VCaP (cell line): ENCODE results near the gene CEACAM7.

Source experiments
- H3K27ac ChIP-seq: fragments of 450-650 bp; 2 replicates; pipeline ENCODE4 v1.5.1; 2017
- CTCF ChIP-seq: fragments of 450-650 bp; conservative IDR thresholded peaks from 2 replicates; pipeline ENCODE4 v1.5.1; 2017; ENCODE audit warnings: mild to moderate bottlenecking, moderate library complexity

The CEACAM7 gene

GRCh38 chr19:41626278-41626677, 61.8 kb downstream of the CEACAM7 start:
- no peak overlapping the region for H3K27ac ChIP-seq
- TF ChIP-seq CTCF = no peak

- no peak overlapping the region for H3K27ac ChIP-seq
- no peak for TF ChIP-seq CTCF
Measured at GRCh38 chr19:41624937-41625336, 63.1 kb downstream of the CEACAM7 start.

DNA sequence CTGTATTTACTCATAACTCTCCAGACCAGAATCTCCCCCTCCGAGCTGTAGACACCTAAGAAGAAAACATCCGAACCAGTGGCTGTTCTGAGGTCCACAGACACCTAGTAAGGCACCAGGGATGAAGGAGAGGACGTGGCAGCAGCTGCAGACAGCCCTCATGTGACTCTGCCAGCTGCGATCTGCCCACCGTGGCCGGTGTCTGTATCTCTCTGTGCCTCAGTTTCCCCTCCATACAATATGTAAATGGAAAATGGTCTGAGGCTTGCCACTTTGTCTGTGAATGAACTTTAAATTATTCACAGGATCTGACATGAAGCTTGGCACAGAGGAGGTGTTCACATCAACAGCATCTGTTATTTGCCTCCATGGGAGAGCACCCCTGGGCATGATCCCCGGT, 63.6 kb downstream of the CEACAM7 start:
- TF ChIP-seq CTCF = no peak
- H3K27ac ChIP-seq = no peak overlapping the region

DNA sequence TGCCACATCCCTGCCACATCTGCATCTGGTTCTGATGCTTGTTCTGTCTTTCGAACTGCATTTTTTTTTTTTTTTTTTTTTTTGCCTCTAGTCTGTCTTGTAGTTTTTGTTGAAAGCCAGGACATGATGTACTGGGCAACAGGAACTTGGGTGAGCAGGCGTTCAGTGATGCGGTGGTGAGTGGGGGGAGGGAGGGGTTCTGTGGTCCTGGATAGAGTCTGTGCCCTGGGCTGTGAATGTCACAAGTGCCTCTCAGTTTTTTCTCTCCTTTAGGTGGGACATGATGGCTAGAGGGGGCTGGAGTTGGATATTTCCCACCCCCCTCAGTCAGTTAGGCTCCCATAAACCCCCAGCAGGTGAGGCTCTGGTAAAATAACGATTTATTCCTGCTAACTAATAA, 64.7 kb downstream of the CEACAM7 start:
- no peak for TF ChIP-seq CTCF
- H3K27ac ChIP-seq = no peak overlapping the region
